ENCODE measurements around the gene AADACL2.

- TF ChIP-seq GATA2 (IDR thresholded peaks at IDR 0.05; ENCODE audit: low read depth, low read length), result no peak
- TF ChIP-seq GATA3 (IDR thresholded peaks at IDR 0.05; ENCODE audit: low read depth, low read length), result no peak
These were observed 41.2 kb downstream of the AADACL2 start for GRCh38 chr3:151774910-151775309.
